ENCODE measurements around the gene RANBP17. TPM values are rescaled to one million over a fixed set of nuclear protein-coding genes. Genes with fewer than 3 reads are reported as not detected.

RANBP17 gene
- polyA plus RNA-seq, 1 of the 3 experiments (the other 2 are of a cell fraction), result 6.0 TPM

- CTCF ChIA-PET, result interaction anchor here (0.7 to 6.0 kb wide), 17 partner anchors 13 to 217 kb away, joined by 3 to 62 read pairs (median 4); no protein-coding TSS in a partner anchor
These were observed 343.6 kb downstream of the RANBP17 start for GRCh38 chr5:171205375-171205774.

More at GRCh38 chr5:171205375-171205774, 343.6 kb downstream of the RANBP17 start:
- no peak overlapping the region for H3K4me3 ChIP-seq (ENCODE audit: low read depth in 2 of 2, low read length in 1 of 2)
- no peaks in the 10 kb centered on the region for H3K9me2 ChIP-seq
- no peaks in the 10 kb centered on the region for H3K79me2 ChIP-seq (ENCODE audit: insufficient read depth)
- peak overlapping the region in 1 of 2 experiments; percentile 96; a peak in 2 of 4 replicates for H3K27ac ChIP-seq (ENCODE audit: low read depth in 2 of 2, low read length in 1 of 2)
- WGBS (ENCODE audit: low lambda C conversion rate), result 69% methylated on average over 8 of the region's 8 CpGs
- H2AFZ ChIP-seq (ENCODE audit: low read depth), result no peak overlapping the region
- POLR2A ChIA-PET, result interaction anchor here (1.1 to 1.6 kb wide), 4 partner anchors 13 to 183 kb away, joined by 3 to 9 read pairs (median 6); partner anchors contain the start of genes NPM1 and TLX3
- H3K36me3 ChIP-seq (replicated peaks in 1 of 2; ENCODE audit: control insufficient read depth in 1 of 2, insufficient read depth in 2 of 2, low read length in 1 of 2), result peaks cover 0 to 2% of the 10 kb centered on the region in 2 experiments
- H3K27me3 ChIP-seq (ENCODE audit: insufficient read depth), result no peaks in the 10 kb centered on the region
- DNase-seq, result peak; percentile 44
- H3K9ac ChIP-seq, result no peak overlapping the region
- H3K4me1 ChIP-seq (ENCODE audit: control insufficient read depth in 1 of 2, insufficient read depth in 2 of 2, low read depth in 1 of 2, low read length in 1 of 2), result peaks cover 0 to 42% of the 10 kb centered on the region in 2 experiments; a peak in 2 of 4 replicates
- no peaks in the 10 kb centered on the region for H3K9me3 ChIP-seq
- no peaks in the 10 kb centered on the region for H4K20me1 ChIP-seq (ENCODE audit: insufficient read depth)
- TF ChIP-seq EP300 (IDR thresholded peaks at IDR 0.05; ENCODE audit: borderline replicate concordance in 1 of 2, low read depth in 1 of 2, low read length in 1 of 2) (peak in 1 of 2 experiments; percentile 81; a peak in 2 of 4 replicates), RCOR1 (IDR thresholded peaks at IDR 0.05; ENCODE audit: low read length) (no peak), SMC3 (IDR thresholded peaks at IDR 0.05; ENCODE audit: low read depth, low read length) (peak; percentile 21; the same call in 1 of the 2 replicates), NFIC (IDR thresholded peaks at IDR 0.05; ENCODE audit: borderline replicate concordance) (no peak), SIN3A (IDR thresholded peaks at IDR 0.05; ENCODE audit: borderline replicate concordance, low read depth, low read length) (no peak), POLR2AphosphoS5 (IDR thresholded peaks at IDR 0.05; ENCODE audit: low read depth, low read length) (no peak), MXI1 (IDR thresholded peaks at IDR 0.05; ENCODE audit: low read depth, low read length) (peak; percentile 65; the same call in 1 of the 2 replicates), RFX5 (IDR thresholded peaks at IDR 0.05; ENCODE audit: low read length) (peak; percentile 10; the same call in 1 of the 2 replicates), NRF1 (IDR thresholded peaks at IDR 0.05; ENCODE audit: low read depth, low read length) (no peak), GATA2 (CRISPR knock-in tag; IDR thresholded peaks at IDR 0.05) (peak; percentile 75), GABPA (IDR thresholded peaks at IDR 0.05; ENCODE audit: low read depth) (no peak), RXRA (IDR thresholded peaks at IDR 0.05; ENCODE audit: borderline replicate concordance, low read depth) (no peak), FOXJ3 (CRISPR knock-in tag; IDR thresholded peaks at IDR 0.05) (0 out of 2 replicates have a peak, but pooled peaks have one; percentile 53), CTCF (IDR thresholded peaks at IDR 0.05) (no peak)
- TF ChIP-seq, protein P1, sequence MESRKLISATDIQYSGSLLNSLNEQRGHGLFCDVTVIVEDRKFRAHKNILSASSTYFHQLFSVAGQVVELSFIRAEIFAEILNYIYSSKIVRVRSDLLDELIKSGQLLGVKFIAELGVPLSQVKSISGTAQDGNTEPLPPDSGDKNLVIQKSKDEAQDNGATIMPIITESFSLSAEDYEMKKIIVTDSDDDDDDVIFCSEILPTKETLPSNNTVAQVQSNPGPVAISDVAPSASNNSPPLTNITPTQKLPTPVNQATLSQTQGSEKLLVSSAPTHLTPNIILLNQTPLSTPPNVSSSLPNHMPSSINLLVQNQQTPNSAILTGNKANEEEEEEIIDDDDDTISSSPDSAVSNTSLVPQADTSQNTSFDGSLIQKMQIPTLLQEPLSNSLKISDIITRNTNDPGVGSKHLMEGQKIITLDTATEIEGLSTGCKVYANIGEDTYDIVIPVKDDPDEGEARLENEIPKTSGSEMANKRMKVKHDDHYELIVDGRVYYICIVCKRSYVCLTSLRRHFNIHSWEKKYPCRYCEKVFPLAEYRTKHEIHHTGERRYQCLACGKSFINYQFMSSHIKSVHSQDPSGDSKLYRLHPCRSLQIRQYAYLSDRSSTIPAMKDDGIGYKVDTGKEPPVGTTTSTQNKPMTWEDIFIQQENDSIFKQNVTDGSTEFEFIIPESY (IDR thresholded peaks at IDR 0.05; ENCODE audit: borderline replicate concordance, low read depth), result no peak
- TF ChIP-seq, protein P2, sequence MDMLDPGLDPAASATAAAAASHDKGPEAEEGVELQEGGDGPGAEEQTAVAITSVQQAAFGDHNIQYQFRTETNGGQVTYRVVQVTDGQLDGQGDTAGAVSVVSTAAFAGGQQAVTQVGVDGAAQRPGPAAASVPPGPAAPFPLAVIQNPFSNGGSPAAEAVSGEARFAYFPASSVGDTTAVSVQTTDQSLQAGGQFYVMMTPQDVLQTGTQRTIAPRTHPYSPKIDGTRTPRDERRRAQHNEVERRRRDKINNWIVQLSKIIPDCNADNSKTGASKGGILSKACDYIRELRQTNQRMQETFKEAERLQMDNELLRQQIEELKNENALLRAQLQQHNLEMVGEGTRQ (IDR thresholded peaks at IDR 0.05; ENCODE audit: borderline replicate concordance, low read depth, low read length), result no peak
- TF ChIP-seq, protein P3, sequence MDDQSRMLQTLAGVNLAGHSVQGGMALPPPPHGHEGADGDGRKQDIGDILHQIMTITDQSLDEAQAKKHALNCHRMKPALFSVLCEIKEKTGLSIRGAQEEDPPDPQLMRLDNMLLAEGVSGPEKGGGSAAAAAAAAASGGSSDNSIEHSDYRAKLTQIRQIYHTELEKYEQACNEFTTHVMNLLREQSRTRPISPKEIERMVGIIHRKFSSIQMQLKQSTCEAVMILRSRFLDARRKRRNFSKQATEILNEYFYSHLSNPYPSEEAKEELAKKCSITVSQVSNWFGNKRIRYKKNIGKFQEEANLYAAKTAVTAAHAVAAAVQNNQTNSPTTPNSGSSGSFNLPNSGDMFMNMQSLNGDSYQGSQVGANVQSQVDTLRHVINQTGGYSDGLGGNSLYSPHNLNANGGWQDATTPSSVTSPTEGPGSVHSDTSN (IDR thresholded peaks at IDR 0.05), result no peak
- TF ChIP-seq, protein P4, sequence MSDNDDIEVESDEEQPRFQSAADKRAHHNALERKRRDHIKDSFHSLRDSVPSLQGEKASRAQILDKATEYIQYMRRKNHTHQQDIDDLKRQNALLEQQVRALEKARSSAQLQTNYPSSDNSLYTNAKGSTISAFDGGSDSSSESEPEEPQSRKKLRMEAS (IDR thresholded peaks at IDR 0.05; ENCODE audit: low read depth), result no peak
- peaks cover 3% of the 10 kb centered on the region for H3F3A ChIP-seq (replicated peaks; ENCODE audit: insufficient read depth)
- H3K4me2 ChIP-seq, result no peak overlapping the region

Measured in SK-N-SH (cell line).